Testis (tissue), 2 donors: Measurements from ENCODE around the gene CALML6.

Source experiments
- CTCF ChIP-seq, 3 experiments: fragments of 450-650 bp in 2 of 3; fragments of 200-600 bp in 1 of 3; sonication (generic) in 1 of 3; IDR thresholded peaks; one replicate each; pipeline ENCODE4 v1.5.1; 2016 to 2019; ENCODE audit warnings: antibody characterized with exemption in 3 of 3, mild to moderate bottlenecking in 2 of 3, moderate library complexity in 1 of 3
- POLR2A ChIP-seq: fragments of 450-650 bp; IDR thresholded peaks from one replicate; pipeline ENCODE4 v1.6.1; 2017; ENCODE audit warnings: antibody characterized with exemption, mild to moderate bottlenecking, moderate library complexity

GRCh38 chr1:1929102-1929638 is 14.1 kb downstream of the CALML6 start:
- TF ChIP-seq POLR2A (no peak), CTCF (IDR thresholded peaks at IDR 0.05) (no peak)
